ENCODE measurements around the gene SMIM17. TPM values are rescaled to one million over a fixed set of nuclear protein-coding genes. Genes with fewer than 3 reads are reported as not detected.

The SMIM17 gene
- polyA plus RNA-seq, 1 of the 3 experiments (the other 2 are of a cell fraction): 0.05 TPM

DNA sequence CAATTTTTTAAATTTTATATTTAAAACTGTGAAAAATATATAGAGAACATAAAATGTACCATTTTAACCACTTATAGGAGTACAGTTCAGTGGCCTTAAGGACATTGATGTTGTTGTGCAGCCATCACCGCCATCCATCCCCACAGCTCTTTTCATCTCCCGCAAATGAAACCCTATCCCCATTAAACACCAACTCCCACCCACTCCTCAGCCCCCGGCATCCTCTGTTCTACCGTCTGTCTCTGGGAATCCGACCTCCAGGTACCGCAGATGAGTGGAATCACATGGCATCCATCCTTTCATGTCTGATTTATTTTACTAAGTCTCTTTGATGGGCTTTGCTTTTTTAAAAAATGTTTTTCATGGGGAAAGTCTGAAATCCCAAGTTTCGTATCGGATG is 23.8 kb upstream of the SMIM17 start:
- Histone ChIP-seq H3K4me2 (no peak overlapping the region), H3K9ac (no peak overlapping the region), H3K36me3 (replicated peaks in 1 of 2; ENCODE audit: control insufficient read depth in 1 of 2, insufficient read depth in 2 of 2, low read length in 1 of 2) (peaks cover 21 to 33% of the 10 kb centered on the region in 2 experiments), H3K9me2 (no peaks in the 10 kb centered on the region), H3F3A (replicated peaks; ENCODE audit: insufficient read depth) (no peaks in the 10 kb centered on the region), H2AFZ (ENCODE audit: low read depth) (no peak overlapping the region), H3K4me3 (ENCODE audit: low read depth in 2 of 2, low read length in 1 of 2) (no peak overlapping the region), H4K20me1 (ENCODE audit: insufficient read depth) (no peaks in the 10 kb centered on the region), H3K27me3 (ENCODE audit: insufficient read depth) (no peaks in the 10 kb centered on the region), H3K9me3 (no peaks in the 10 kb centered on the region), H3K79me2 (ENCODE audit: insufficient read depth) (peaks cover 37% of the 10 kb centered on the region), H3K27ac (ENCODE audit: low read depth in 2 of 2, low read length in 1 of 2) (no peak overlapping the region), H3K4me1 (ENCODE audit: control insufficient read depth in 1 of 2, insufficient read depth in 2 of 2, low read depth in 1 of 2, low read length in 1 of 2) (no peaks in the 10 kb centered on the region)
- TF ChIP-seq, protein P1, sequence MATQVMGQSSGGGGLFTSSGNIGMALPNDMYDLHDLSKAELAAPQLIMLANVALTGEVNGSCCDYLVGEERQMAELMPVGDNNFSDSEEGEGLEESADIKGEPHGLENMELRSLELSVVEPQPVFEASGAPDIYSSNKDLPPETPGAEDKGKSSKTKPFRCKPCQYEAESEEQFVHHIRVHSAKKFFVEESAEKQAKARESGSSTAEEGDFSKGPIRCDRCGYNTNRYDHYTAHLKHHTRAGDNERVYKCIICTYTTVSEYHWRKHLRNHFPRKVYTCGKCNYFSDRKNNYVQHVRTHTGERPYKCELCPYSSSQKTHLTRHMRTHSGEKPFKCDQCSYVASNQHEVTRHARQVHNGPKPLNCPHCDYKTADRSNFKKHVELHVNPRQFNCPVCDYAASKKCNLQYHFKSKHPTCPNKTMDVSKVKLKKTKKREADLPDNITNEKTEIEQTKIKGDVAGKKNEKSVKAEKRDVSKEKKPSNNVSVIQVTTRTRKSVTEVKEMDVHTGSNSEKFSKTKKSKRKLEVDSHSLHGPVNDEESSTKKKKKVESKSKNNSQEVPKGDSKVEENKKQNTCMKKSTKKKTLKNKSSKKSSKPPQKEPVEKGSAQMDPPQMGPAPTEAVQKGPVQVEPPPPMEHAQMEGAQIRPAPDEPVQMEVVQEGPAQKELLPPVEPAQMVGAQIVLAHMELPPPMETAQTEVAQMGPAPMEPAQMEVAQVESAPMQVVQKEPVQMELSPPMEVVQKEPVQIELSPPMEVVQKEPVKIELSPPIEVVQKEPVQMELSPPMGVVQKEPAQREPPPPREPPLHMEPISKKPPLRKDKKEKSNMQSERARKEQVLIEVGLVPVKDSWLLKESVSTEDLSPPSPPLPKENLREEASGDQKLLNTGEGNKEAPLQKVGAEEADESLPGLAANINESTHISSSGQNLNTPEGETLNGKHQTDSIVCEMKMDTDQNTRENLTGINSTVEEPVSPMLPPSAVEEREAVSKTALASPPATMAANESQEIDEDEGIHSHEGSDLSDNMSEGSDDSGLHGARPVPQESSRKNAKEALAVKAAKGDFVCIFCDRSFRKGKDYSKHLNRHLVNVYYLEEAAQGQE (IDR thresholded peaks at IDR 0.05; ENCODE audit: low read depth, low read length): no peak
- TF ChIP-seq SIN3A (IDR thresholded peaks at IDR 0.05; ENCODE audit: borderline replicate concordance, low read depth, low read length): no peak
- no peak for TF ChIP-seq RXRA (IDR thresholded peaks at IDR 0.05; ENCODE audit: borderline replicate concordance, low read depth)
- no peak for TF ChIP-seq EP300 (IDR thresholded peaks at IDR 0.05; ENCODE audit: borderline replicate concordance in 1 of 2, low read depth in 1 of 2, low read length in 1 of 2)
- TF ChIP-seq ELF1 (IDR thresholded peaks at IDR 0.05): no peak
- TF ChIP-seq, protein P2, sequence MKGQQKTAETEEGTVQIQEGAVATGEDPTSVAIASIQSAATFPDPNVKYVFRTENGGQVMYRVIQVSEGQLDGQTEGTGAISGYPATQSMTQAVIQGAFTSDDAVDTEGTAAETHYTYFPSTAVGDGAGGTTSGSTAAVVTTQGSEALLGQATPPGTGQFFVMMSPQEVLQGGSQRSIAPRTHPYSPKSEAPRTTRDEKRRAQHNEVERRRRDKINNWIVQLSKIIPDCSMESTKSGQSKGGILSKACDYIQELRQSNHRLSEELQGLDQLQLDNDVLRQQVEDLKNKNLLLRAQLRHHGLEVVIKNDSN (IDR thresholded peaks at IDR 0.05; ENCODE audit: borderline replicate concordance, low read depth): no peak
- TF ChIP-seq FOSL2 (IDR thresholded peaks at IDR 0.05; ENCODE audit: borderline replicate concordance, low read depth): no peak
- TF ChIP-seq NRF1 (IDR thresholded peaks at IDR 0.05; ENCODE audit: low read depth, low read length): no peak
- no peak for TF ChIP-seq CHD2 (IDR thresholded peaks at IDR 0.05; ENCODE audit: low read length, partially characterized antibody)
- TF ChIP-seq, protein P3, sequence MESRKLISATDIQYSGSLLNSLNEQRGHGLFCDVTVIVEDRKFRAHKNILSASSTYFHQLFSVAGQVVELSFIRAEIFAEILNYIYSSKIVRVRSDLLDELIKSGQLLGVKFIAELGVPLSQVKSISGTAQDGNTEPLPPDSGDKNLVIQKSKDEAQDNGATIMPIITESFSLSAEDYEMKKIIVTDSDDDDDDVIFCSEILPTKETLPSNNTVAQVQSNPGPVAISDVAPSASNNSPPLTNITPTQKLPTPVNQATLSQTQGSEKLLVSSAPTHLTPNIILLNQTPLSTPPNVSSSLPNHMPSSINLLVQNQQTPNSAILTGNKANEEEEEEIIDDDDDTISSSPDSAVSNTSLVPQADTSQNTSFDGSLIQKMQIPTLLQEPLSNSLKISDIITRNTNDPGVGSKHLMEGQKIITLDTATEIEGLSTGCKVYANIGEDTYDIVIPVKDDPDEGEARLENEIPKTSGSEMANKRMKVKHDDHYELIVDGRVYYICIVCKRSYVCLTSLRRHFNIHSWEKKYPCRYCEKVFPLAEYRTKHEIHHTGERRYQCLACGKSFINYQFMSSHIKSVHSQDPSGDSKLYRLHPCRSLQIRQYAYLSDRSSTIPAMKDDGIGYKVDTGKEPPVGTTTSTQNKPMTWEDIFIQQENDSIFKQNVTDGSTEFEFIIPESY (IDR thresholded peaks at IDR 0.05; ENCODE audit: borderline replicate concordance, low read depth): no peak
- TF ChIP-seq NFIC (IDR thresholded peaks at IDR 0.05; ENCODE audit: borderline replicate concordance): no peak
- TF ChIP-seq, protein P4, sequence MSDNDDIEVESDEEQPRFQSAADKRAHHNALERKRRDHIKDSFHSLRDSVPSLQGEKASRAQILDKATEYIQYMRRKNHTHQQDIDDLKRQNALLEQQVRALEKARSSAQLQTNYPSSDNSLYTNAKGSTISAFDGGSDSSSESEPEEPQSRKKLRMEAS (IDR thresholded peaks at IDR 0.05; ENCODE audit: low read depth): no peak
- TF ChIP-seq, protein P5, sequence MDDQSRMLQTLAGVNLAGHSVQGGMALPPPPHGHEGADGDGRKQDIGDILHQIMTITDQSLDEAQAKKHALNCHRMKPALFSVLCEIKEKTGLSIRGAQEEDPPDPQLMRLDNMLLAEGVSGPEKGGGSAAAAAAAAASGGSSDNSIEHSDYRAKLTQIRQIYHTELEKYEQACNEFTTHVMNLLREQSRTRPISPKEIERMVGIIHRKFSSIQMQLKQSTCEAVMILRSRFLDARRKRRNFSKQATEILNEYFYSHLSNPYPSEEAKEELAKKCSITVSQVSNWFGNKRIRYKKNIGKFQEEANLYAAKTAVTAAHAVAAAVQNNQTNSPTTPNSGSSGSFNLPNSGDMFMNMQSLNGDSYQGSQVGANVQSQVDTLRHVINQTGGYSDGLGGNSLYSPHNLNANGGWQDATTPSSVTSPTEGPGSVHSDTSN (IDR thresholded peaks at IDR 0.05): no peak
- no peak for TF ChIP-seq RCOR1 (IDR thresholded peaks at IDR 0.05; ENCODE audit: low read length)
- ChIA-PET POLR2A (no interaction called here), CTCF (no interaction called here)
- DNase-seq: no peak
- WGBS (ENCODE audit: low lambda C conversion rate): 90% methylated on average over 8 of the region's 8 CpGs

Data from SK-N-SH (cell line).